Stimulated activated CD8-positive, alpha-beta memory T cell treated with anti-CD3 and anti-CD28 coated beads, Interleukin-4, amount 100 ng/mL, for 48 hours (primary cell): Measurements from ENCODE around the gene ATOH7.
A peak's percentile ranks its signal among the peaks of the same experiment; 100 is the strongest.
"Not testable (repeated sequence)": the region's sequence is repeated elsewhere in the genome, so short reads cannot be mapped to it uniquely, and the experiment has no call there.

Experiments used
- DNase-seq: peaks from one replicate; pipeline ENCODE4 v3.0.0-alpha.2; 2020

Gene ATOH7

DNA sequence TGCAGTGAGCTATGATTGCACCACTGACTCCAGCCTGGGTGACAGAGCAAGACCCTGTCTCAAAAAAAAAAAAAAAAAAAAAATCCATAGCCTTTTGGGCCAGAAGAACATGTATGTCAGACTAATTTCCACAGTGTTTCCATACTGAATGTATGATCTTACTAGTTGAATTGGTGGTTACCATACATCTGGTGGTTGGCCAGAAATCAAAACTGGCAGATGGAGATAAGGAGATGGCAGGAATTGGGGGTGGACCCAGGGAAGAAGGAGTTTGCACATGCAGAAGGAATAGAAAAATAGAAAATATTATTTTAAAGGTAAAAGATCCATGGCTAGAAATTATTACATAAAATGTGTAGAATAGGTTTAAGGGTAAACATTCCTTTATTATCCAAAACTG is 3.7 kb upstream of the ATOH7 start:
- DNase-seq: no peak

DNA sequence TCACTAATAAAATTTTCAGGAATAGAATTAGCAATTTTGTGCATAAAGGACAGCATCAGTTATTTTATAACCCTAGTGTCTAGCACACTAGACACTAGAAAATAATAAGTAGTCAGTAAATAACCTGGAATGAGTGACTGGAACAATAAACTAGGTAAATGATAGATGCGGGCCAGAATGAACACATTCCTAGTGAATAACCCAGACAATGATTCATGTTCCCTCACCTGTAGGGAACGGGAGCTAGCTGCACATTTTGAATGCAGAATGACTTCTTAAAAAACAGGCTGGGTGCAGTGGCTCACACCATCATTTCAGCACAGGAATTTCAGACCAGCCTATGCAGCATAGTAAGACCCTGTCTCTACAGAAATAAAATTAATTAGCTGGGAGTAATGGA is 3.2 kb upstream of the ATOH7 start:
- no peak for DNase-seq

GRCh38 chr10:68233046-68233445 is 1.1 kb upstream of the ATOH7 start:
- no peak for DNase-seq

DNA sequence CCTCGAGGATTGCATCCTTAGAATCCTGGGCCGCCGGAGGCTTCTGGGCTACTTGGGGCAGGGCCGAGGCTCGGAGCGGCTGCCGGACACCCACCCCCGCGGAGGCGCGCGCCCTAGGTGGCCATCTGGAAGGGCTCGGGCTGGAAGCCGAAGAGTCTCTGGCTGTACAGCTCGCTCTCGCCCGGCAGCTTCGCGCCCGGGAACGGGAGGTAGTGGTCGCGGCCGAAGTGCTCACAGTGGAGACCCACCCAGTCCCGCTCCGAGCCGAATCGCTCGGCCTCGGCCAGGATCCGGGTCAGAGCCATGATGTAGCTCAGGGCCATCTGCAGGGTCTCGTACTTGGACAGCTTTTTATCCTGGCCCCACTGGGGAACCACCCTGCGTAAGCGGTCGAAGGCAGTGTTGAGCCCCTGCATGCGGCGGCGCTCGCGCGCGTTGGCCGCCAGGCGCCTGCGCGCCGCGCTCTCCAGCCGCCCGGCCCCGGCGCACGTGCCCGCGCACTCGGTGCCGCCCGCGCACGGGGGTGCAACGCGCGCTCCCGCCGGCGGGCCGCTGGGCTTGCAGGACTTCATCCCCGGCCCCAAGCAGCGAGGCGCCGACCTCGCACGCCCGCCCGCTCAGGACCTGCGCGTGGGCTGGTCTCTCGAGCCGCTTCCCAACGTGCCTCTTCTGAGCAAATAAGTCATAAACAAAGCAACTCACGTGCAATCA is 652 bp downstream of the ATOH7 start:
- DNase-seq: peak; percentile 59

GRCh38 chr10:68230268-68230667 is 1.6 kb downstream of the ATOH7 start:
- no peak for DNase-seq

DNA sequence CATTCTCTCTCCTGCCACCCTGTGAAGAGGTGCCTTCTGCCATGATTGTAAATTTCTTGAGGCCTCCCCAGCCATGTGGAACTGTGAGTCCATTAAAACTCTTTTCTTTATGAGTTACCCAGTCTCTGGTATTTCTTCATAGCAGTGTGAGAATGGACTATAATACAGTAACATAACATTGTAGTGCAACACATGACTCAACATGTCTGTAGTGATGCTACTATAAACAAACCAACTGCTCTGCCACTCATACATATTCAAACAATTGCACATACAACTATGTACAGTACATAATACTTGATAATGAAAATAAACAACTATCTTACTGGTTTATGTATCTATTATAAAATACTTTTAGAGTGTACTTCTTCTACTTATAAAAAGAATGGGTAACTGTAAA is 7.1 kb downstream of the ATOH7 start:
- DNase-seq: no peak

DNA sequence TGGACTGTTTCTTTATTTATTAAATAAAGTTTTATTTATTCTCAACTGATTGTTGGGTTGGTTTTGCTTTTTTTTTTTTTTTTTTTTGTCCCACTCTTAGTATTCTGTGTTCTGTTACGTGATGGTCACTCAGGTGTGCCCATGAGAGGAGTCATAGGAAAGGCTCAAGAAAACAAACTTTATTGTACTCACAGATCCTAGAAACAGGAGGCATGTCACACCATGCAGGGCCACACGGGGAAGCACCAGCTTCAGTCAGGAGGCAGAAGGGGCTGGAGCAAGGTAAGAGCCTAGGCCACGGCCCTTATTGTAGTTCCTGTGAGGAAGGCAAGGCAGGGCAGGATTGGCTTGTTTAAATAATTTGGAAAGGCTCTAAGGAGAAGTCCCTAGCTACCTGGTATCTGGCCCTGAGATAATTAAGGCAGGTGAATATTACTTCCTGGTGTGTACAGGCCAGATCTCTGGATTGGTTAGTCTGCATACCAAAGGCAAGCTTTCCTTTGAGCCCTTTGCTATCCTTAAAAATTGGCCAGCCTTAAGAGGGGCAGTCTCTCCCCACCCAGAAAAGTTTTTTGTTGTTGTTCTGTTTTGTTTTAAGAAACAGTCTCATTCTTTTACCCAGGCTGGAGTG is 8.3 kb downstream of the ATOH7 start:
- DNase-seq: no peak

- no peak for DNase-seq
Observed at GRCh38 chr10:68222391-68222790, 9.5 kb downstream of the ATOH7 start.

- DNase-seq: no peak
Observed at GRCh38 chr10:68221196-68221595, 10.7 kb downstream of the ATOH7 start.

DNA sequence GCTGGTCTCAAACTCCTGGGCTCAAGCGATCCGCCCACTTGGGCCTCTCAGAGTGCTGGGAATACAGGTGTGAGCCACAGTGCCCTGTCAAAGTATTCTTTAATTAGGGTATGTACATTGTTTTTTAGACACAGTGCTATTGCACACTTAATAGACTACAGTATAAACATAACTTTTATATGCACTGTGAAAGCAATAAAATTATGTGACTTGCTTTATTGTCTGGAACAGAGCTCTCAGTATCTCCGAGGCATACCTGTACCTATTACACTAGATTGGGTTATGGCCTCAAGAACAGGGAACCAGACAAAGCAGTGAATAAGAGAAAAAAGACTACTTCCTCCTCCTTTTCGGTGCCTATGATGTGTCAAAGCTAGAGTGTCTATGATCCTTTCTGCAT is 13.1 kb downstream of the ATOH7 start:
- no peak for DNase-seq

DNA sequence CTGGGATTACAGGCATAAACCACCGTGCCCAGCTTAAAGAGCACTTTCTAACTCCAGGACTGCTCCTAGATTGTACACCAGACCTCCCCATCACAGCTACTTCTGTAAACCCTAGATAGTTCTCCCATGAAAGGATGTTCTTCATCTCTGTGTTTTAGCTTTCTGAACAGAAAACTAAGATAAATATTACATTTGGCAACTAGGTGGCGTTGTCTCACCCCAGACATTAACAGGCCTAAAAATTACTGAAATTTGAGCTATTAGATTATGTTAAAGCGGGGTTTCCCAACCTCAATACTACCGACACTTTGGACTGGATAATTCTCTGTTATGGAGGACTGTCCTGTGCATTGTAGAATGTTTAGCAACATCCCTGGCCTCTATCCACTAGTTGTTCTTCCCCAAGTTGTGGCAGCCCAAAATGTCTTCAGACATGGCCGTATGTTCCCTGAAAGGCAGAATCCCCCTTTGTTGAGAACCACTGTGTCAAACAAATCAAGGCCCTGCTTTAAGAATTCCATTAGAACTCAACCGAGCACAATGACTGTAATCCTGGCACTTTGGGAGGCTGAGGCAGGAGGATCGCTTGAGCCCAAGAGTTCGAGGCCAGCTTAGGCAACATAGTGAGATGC is 19.1 kb downstream of the ATOH7 start:
- no peak for DNase-seq

DNA sequence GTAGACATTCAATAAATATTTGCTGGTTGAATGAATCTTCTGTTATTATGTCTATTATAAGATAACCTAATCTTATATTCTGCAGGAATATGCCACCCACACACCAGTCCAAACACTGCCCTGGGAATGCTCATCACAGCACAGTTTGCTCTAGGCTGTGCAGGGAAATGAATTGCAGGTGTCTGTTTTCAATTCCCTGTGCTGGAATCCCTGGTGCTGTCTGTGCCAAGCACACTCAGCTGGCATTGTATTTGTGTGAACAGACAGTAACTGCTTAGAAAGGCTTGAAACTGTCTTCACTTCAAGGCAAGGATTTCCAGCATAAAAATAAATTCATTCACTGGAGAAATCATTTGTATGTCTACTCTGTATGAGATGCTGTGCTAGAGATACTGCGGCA is 20.2 kb downstream of the ATOH7 start:
- DNase-seq: no peak

GRCh38 chr10:68208424-68209042 is 23.4 kb downstream of the ATOH7 start:
- DNase-seq: peak; percentile 39

- DNase-seq: peak; percentile 28
Observed at GRCh38 chr10:68202960-68203353, 29.0 kb downstream of the ATOH7 start.

- no peak for DNase-seq
Observed at GRCh38 chr10:68196701-68197100, 35.2 kb downstream of the ATOH7 start.

DNA sequence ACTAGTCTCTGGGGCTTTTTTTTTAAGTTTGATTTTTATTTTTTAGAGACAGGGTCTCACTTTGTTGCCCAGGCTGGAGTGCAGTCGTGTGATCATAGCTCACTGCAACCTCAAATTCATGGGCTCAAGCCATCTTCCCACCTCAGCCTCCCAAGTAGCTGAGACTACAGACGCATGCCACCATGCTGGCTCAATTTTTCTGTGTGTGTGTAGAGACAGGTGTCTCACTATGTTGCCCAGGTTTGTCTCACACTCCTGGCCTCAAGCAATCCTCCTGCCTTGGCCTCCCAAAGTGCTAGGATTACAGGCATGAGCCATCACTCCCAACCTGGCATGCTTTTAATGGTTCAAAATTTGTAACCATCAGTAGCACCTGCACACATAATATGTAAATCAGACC is 36.1 kb downstream of the ATOH7 start:
- DNase-seq: not testable (repeated sequence)

DNA sequence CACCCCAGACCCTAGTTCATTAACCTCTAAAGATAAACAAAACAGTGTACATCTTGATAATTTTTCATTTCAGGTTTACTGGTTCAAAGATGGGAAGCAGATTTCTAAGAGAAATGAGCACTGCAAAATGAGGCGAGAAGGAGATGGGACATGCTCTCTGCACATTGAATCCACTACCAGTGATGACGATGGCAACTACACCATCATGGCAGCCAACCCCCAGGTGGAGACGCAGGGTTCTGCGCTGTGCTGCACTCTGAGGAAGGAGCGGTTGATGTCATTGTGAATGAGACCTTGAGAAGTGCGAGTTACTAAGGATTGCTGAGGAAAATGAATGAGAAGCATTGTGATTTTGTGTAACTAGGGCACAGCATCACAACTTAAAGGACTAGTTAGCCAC is 37.6 kb downstream of the ATOH7 start:
- no peak for DNase-seq

GRCh38 chr10:68192113-68192512 is 39.8 kb downstream of the ATOH7 start:
- no peak for DNase-seq

- no peak for DNase-seq
Observed at GRCh38 chr10:68188835-68189234, 43.1 kb downstream of the ATOH7 start.

DNA sequence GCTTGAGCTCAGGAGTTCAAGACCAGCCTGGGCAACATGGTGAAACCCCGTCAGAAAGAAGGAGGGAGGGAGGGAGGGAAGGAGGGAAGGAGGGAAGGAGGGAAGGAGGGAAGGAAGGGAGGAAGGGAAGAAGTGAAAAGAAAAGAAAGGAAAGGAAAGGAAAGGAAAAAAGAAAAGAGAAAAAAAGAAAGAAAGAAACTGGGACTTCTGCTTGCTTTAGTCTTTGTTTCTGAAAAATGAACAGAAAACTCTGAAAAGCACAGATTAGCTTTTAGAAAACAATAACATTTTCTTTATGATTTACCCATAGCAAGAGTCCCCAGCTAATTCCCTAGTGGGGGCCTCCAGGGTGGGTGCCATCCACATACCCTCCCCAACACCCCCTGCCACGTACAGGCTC is 46.8 kb downstream of the ATOH7 start:
- no peak for DNase-seq

- no peak for DNase-seq
Observed at GRCh38 chr10:68184546-68184945, 47.4 kb downstream of the ATOH7 start.
